ENCODE results near the gene HSPA1B.

DNA sequence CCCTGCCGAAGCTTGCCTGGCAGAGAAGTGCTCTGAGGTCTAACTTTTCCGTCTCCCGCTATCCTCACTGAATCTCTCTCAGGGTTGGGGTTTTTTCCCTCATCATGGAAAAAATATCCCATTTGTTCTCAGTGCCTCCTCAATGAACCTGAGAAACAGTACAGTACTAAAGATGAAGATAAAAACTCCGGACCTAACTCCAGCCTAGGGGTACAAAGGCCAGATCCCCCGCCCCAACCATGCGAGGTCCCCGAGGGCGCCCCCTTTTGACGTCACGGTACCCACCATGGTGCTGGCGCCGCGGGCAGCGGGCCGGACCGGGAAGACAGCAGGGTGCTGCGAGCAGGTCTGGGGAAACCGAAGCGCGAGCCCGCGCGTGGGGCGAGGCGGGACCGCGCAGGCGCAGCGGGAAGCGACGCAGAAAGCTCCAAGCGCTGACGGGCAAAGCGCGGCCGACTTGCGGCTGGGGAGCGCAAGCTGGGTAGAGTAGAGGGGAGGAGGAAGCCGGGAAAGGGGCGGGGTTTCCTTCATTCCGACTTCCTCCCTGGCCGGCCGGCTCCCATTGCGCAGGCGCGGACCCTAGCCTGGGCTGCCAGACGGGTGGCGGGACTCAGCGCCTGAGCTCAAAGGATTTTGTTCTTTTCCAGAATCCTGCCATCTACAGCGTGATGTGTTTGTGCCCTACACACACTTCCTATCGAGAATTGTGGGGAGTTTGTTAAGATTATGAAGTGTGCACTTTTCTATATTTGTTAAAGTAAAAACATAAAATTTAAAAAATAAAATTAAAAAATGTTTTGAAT, 20.9 kb upstream of the HSPA1B start, which contains the start of gene LSM2:
- no peak for TF ChIP-seq EZH2 (IDR thresholded peaks at IDR 0.05; ENCODE audit: low read length, unreplicated experiment)
- TF ChIP-seq, protein P1, sequence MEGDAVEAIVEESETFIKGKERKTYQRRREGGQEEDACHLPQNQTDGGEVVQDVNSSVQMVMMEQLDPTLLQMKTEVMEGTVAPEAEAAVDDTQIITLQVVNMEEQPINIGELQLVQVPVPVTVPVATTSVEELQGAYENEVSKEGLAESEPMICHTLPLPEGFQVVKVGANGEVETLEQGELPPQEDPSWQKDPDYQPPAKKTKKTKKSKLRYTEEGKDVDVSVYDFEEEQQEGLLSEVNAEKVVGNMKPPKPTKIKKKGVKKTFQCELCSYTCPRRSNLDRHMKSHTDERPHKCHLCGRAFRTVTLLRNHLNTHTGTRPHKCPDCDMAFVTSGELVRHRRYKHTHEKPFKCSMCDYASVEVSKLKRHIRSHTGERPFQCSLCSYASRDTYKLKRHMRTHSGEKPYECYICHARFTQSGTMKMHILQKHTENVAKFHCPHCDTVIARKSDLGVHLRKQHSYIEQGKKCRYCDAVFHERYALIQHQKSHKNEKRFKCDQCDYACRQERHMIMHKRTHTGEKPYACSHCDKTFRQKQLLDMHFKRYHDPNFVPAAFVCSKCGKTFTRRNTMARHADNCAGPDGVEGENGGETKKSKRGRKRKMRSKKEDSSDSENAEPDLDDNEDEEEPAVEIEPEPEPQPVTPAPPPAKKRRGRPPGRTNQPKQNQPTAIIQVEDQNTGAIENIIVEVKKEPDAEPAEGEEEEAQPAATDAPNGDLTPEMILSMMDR (conservative IDR thresholded peaks at IDR 0.05; ENCODE audit: low read depth, low read length), result peak; percentile 55
- no peak for TF ChIP-seq EZH2phosphoT487 (IDR thresholded peaks at IDR 0.05; ENCODE audit: borderline replicate concordance, low read length)

All from PC-3 (cell line).